GM23338 (cell line): ENCODE results near the gene PARD3. TPM values are rescaled to one million over a fixed set of nuclear protein-coding genes. Genes with fewer than 3 reads are reported as not detected.

Experiments
- ATAC-seq: fragments of 200-7000 bp; cut with Tn5 transposase; 3 replicates; pipeline ENCODE4 v1.9.1; 2020
- DNase-seq: peaks from one replicate; pipeline ENCODE4 v3.0.0-alpha.2; 2015; ENCODE audit warnings: low spot score
- H2AFZ ChIP-seq: fragments of 200-600 bp; sonication (generic); 2 replicates; pipeline ENCODE4 v1.8.0; 2016; ENCODE audit warnings: antibody characterized with exemption, mild to moderate bottlenecking, moderate library complexity
- H3F3A ChIP-seq: fragments of 200-600 bp; sonication (generic); replicated peaks from 2 replicates; pipeline ENCODE4 v1.8.0; 2017; ENCODE audit warnings: antibody characterized with exemption, mixed run types, low read depth
- H3K27ac ChIP-seq: fragments of 200-600 bp; sonication (generic); 2 replicates; pipeline ENCODE4 v1.6.1; 2016; ENCODE audit warnings: low read depth
- H3K27me3 ChIP-seq: fragments of 200-600 bp; sonication (generic); 2 replicates; pipeline ENCODE4 v1.8.0; 2016; ENCODE audit warnings: mild to moderate bottlenecking, mixed run types, moderate library complexity; ENCODE audit not compliant: insufficient read depth
- H3K36me3 ChIP-seq: fragments of 200-600 bp; sonication (generic); 2 replicates; pipeline ENCODE4 v1.8.0; 2016; ENCODE audit warnings: mild to moderate bottlenecking; ENCODE audit not compliant: insufficient read depth
- H3K4me1 ChIP-seq: fragments of 200-600 bp; sonication (generic); 2 replicates; pipeline ENCODE4 v1.8.0; 2016; ENCODE audit warnings: mild to moderate bottlenecking, moderate library complexity; ENCODE audit not compliant: insufficient read depth
- H3K4me2 ChIP-seq: fragments of 200-600 bp; sonication (generic); 2 replicates; pipeline ENCODE4 v1.7.1; 2017; ENCODE audit warnings: mixed run types
- H3K4me3 ChIP-seq: fragments of 200-600 bp; sonication (generic); 2 replicates; pipeline ENCODE4 v1.6.1; 2016; ENCODE audit warnings: mixed run types
- H3K79me2 ChIP-seq: fragments of 200-600 bp; sonication (generic); replicated peaks from 2 replicates; pipeline ENCODE4 v1.8.0; 2017; ENCODE audit warnings: mild to moderate bottlenecking; ENCODE audit not compliant: insufficient read depth
- H3K9me2 ChIP-seq: fragments of 200-600 bp; sonication (generic); 2 replicates; pipeline ENCODE4 v1.8.0; 2017; ENCODE audit not compliant: insufficient read depth
- H4K20me1 ChIP-seq: fragments of 200-600 bp; sonication (generic); replicated peaks from 2 replicates; pipeline ENCODE4 v1.8.0; 2017; ENCODE audit warnings: mild to moderate bottlenecking; ENCODE audit not compliant: insufficient read depth
- H3K27ac Mint-ChIP-seq: 2 replicates; pipeline ENCODE4 v1.8.0; 2020; ENCODE audit warnings: inconsistent platforms, mild to moderate bottlenecking, moderate library complexity, mixed read lengths
- H3K27me3 Mint-ChIP-seq: 3 replicates; pipeline ENCODE4 v1.8.0; 2022; ENCODE audit warnings: low read depth, mild to moderate bottlenecking, moderate library complexity, mixed read lengths, inconsistent platforms; ENCODE audit not compliant: insufficient read depth, poor library complexity
- H3K36me3 Mint-ChIP-seq: 3 replicates; pipeline ENCODE4 v1.8.0; 2021; ENCODE audit warnings: low read depth, mild to moderate bottlenecking, inconsistent platforms, moderate library complexity, mixed read lengths
- H3K4me1 Mint-ChIP-seq: 3 replicates; pipeline ENCODE4 v1.8.0; 2020; ENCODE audit warnings: mild to moderate bottlenecking, inconsistent platforms, mixed read lengths
- H3K4me3 Mint-ChIP-seq: 3 replicates; pipeline ENCODE4 v1.8.0; 2021; ENCODE audit warnings: moderate library complexity, mild to moderate bottlenecking, inconsistent platforms, mixed read lengths
- H3K9me3 Mint-ChIP-seq: 3 replicates; pipeline ENCODE4 v1.8.0; 2020; ENCODE audit warnings: moderate library complexity, mild to moderate bottlenecking, inconsistent platforms, mixed read lengths
- CREB1 ChIP-seq: fragments of 250-450 bp; sonication (Bioruptor Pico); IDR thresholded peaks from 2 replicates; pipeline ENCODE4 v1.5.0; 2020; ENCODE audit warnings: low read depth, mild to moderate bottlenecking, moderate library complexity
- EZH2 ChIP-seq: fragments of 200-600 bp; sonication (generic); IDR thresholded peaks from one replicate; pipeline ENCODE4 v1.8.0; 2017; ENCODE audit warnings: antibody characterized with exemption, mild to moderate bottlenecking, low read depth; ENCODE audit not compliant: unreplicated experiment
- EZH2phosphoT487 ChIP-seq: fragments of 200-600 bp; sonication (generic); IDR thresholded peaks from one replicate; pipeline ENCODE4 v1.8.1; 2018; ENCODE audit warnings: antibody characterized with exemption; ENCODE audit not compliant: unreplicated experiment
- JUNB ChIP-seq: IDR thresholded peaks from one replicate; pipeline ENCODE4 v1.6.1; 2016; ENCODE audit warnings: antibody characterized with exemption; ENCODE audit not compliant: unreplicated experiment
- NANOG ChIP-seq: IDR thresholded peaks from 2 replicates; pipeline ENCODE4 v1.6.1; 2016; ENCODE audit warnings: antibody characterized with exemption, borderline replicate concordance
- POLR2AphosphoS5 ChIP-seq: IDR thresholded peaks from 2 replicates; pipeline ENCODE4 v1.6.1; 2016; ENCODE audit warnings: antibody characterized with exemption, low read depth
- STAT1 ChIP-seq: IDR thresholded peaks from one replicate; pipeline ENCODE4 v1.6.1; 2016; ENCODE audit warnings: antibody characterized with exemption; ENCODE audit not compliant: unreplicated experiment
- ZNF114 ChIP-seq: fragments of 250-450 bp; sonication (Bioruptor Pico); IDR thresholded peaks from 2 replicates; pipeline ENCODE4 v1.5.0; 2020; ENCODE audit warnings: mild to moderate bottlenecking, moderate library complexity
- ZNF331 ChIP-seq: fragments of 250-450 bp; sonication (Bioruptor Pico); IDR thresholded peaks from 2 replicates; pipeline ENCODE4 v1.5.0; 2020; ENCODE audit warnings: low read depth, mild to moderate bottlenecking, moderate library complexity
- polyA plus RNA-seq: library from polyadenylated mRNA; unstranded; fragments of >200 nt; fragmentation: Nextera tagmentation; extraction: Ambion mirVana; gene quantifications from 2 replicates; pipeline ENCODE4 v1.2.1, GENCODE V29; 2016
- total RNA-seq: library from RNA; depleted of rRNA; stranded (reverse); fragments of >200 nt; shearing (Covaris generic); gene quantifications from 2 replicates; pipeline ENCODE4 v1.2.3, GENCODE V29; 2014
- TF ChIP-seq, protein P1 (sequence below): IDR thresholded peaks from one replicate; pipeline ENCODE4 v1.6.1; 2018; ENCODE audit warnings: antibody characterized with exemption; ENCODE audit not compliant: unreplicated experiment
- TF ChIP-seq, protein P2 (sequence below), 2 experiments: fragments of 200-600 bp in 1 of 2; sonication (generic) in 1 of 2; conservative IDR thresholded peaks; 2 replicates each; pipeline versions ENCODE4 v1.5.1 to v1.6.1; 2016 to 2017; ENCODE audit warnings: antibody characterized with exemption in 2 of 2, low read depth in 2 of 2, mild to moderate bottlenecking in 2 of 2, moderate library complexity in 1 of 2
- TF ChIP-seq, protein P3 (sequence below): IDR thresholded peaks from 2 replicates; pipeline ENCODE4 v1.6.1; 2016; ENCODE audit warnings: antibody characterized with exemption

Gene PARD3
- total and polyA plus RNA-seq, 2 experiments from 2014 or later: 30.2 to 51.4 TPM

DNA sequence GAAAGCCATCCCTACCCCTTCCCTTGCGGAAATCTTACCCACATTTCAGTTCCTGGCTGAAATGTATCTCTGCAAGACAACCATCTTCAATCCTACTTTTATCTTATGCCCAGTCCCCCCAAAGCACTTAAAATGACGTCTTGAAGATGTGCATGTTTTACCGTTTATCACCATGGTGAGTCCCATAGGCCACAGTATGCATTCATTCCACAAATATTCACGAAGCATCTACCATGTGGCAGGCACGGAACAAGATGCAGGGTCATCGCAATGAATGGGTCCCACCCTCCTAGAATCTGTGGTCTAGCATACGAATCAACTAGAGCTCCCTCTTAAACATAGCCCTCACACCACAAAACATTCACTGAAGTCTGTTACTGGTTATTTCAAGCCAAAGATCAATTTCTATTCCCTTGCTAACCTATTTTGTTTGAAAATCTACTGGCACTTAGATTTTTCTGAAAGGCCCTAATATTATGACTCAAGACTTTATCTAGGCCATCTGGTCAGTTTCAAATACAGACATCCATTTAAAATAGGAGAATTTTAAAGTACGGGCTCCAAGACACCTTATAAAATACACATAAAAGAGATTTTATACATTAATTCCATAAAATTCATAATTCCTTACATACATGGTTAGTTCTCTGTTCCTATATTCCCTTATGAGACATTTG is 99.4 kb downstream of the PARD3 start (continued):
- TF ChIP-seq, protein P1, sequence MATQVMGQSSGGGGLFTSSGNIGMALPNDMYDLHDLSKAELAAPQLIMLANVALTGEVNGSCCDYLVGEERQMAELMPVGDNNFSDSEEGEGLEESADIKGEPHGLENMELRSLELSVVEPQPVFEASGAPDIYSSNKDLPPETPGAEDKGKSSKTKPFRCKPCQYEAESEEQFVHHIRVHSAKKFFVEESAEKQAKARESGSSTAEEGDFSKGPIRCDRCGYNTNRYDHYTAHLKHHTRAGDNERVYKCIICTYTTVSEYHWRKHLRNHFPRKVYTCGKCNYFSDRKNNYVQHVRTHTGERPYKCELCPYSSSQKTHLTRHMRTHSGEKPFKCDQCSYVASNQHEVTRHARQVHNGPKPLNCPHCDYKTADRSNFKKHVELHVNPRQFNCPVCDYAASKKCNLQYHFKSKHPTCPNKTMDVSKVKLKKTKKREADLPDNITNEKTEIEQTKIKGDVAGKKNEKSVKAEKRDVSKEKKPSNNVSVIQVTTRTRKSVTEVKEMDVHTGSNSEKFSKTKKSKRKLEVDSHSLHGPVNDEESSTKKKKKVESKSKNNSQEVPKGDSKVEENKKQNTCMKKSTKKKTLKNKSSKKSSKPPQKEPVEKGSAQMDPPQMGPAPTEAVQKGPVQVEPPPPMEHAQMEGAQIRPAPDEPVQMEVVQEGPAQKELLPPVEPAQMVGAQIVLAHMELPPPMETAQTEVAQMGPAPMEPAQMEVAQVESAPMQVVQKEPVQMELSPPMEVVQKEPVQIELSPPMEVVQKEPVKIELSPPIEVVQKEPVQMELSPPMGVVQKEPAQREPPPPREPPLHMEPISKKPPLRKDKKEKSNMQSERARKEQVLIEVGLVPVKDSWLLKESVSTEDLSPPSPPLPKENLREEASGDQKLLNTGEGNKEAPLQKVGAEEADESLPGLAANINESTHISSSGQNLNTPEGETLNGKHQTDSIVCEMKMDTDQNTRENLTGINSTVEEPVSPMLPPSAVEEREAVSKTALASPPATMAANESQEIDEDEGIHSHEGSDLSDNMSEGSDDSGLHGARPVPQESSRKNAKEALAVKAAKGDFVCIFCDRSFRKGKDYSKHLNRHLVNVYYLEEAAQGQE: no peak
- no peak for TF ChIP-seq EZH2
- no peak for TF ChIP-seq ZNF114 (CRISPR knock-in tag)
- TF ChIP-seq, protein P2, sequence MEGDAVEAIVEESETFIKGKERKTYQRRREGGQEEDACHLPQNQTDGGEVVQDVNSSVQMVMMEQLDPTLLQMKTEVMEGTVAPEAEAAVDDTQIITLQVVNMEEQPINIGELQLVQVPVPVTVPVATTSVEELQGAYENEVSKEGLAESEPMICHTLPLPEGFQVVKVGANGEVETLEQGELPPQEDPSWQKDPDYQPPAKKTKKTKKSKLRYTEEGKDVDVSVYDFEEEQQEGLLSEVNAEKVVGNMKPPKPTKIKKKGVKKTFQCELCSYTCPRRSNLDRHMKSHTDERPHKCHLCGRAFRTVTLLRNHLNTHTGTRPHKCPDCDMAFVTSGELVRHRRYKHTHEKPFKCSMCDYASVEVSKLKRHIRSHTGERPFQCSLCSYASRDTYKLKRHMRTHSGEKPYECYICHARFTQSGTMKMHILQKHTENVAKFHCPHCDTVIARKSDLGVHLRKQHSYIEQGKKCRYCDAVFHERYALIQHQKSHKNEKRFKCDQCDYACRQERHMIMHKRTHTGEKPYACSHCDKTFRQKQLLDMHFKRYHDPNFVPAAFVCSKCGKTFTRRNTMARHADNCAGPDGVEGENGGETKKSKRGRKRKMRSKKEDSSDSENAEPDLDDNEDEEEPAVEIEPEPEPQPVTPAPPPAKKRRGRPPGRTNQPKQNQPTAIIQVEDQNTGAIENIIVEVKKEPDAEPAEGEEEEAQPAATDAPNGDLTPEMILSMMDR (conservative IDR thresholded peaks at IDR 0.05; ENCODE audit: low read depth in 2 of 2): no peak
- TF ChIP-seq NANOG: no peak
- TF ChIP-seq, protein P3, sequence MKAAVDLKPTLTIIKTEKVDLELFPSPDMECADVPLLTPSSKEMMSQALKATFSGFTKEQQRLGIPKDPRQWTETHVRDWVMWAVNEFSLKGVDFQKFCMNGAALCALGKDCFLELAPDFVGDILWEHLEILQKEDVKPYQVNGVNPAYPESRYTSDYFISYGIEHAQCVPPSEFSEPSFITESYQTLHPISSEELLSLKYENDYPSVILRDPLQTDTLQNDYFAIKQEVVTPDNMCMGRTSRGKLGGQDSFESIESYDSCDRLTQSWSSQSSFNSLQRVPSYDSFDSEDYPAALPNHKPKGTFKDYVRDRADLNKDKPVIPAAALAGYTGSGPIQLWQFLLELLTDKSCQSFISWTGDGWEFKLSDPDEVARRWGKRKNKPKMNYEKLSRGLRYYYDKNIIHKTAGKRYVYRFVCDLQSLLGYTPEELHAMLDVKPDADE: no peak
- no peak for TF ChIP-seq ZNF331 (CRISPR knock-in tag)
- TF ChIP-seq EZH2phosphoT487: no peak
- TF ChIP-seq STAT1: no peak

DNA sequence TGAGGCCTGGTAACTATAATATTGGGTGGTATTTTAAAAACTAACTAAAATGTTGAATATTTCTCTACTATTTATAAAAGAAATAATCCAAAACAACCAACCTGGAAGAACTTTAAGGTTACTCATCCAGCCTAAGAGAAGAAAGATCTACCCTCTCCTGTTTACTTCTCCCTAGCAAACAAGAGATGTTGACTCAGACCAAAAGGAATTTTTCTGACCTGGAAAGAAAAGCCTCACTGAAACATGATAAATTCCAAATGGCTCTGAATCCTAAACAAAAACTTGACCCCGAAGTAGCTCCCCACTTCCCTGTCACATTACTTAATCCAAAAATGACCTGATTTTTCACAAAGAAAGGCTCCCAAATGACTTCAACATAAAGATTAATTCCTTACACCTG is 101.2 kb downstream of the PARD3 start:
- Mint-ChIP-seq H3K9me3 (no peaks in the 10 kb centered on the region; the same call in 2 of the 3 replicates), H3K27me3 (no peaks in the 10 kb centered on the region), H3K4me1 (peaks cover 18% of the 10 kb centered on the region), H3K36me3 (no peaks in the 10 kb centered on the region), H3K27ac (no peak overlapping the region), H3K4me3 (no peak overlapping the region)
- Histone ChIP-seq H3F3A (no peaks in the 10 kb centered on the region), H2AFZ (no peak overlapping the region), H4K20me1 (peaks cover 13% of the 10 kb centered on the region; the same call in 1 of the 2 replicates), H3K79me2 (peaks cover 97% of the 10 kb centered on the region), H3K9me2 (no peaks in the 10 kb centered on the region), H3K36me3 (no peaks in the 10 kb centered on the region), H3K4me2 (no peak overlapping the region), H3K27me3 (no peaks in the 10 kb centered on the region), H3K27ac (no peak overlapping the region), H3K4me1 (0 out of 2 replicates have a peak, but pooled peaks cover 5% of the 10 kb centered on the region), H3K4me3 (no peak overlapping the region)
- DNase-seq: no peak
- ATAC-seq: no peak
- TF ChIP-seq, protein P2 (conservative IDR thresholded peaks at IDR 0.05; ENCODE audit: low read depth in 2 of 2): no peak
- TF ChIP-seq, protein P3: no peak
- TF ChIP-seq CREB1 (CRISPR knock-in tag) (no peak), POLR2AphosphoS5 (no peak), ZNF114 (CRISPR knock-in tag) (no peak), STAT1 (no peak), EZH2phosphoT487 (no peak), JUNB (no peak)
- TF ChIP-seq, protein P1: no peak
